ENCODE results near the gene HGF. TPM values are rescaled to one million over a fixed set of nuclear protein-coding genes. Genes with fewer than 3 reads are reported as not detected.

HGF gene
- total and polyA plus RNA-seq, 2 experiments from 2014 or later = 13.4 to 33.2 TPM

- Histone ChIP-seq H3K9me3 (ENCODE audit: low read depth) (no peaks in the 10 kb centered on the region), H3K4me1 (ENCODE audit: insufficient read depth) (no peaks in the 10 kb centered on the region), H3K9me2 (replicated peaks; ENCODE audit: insufficient read depth) (no peaks in the 10 kb centered on the region), H3K4me3 (no peak overlapping the region), H3K4me2 (no peak overlapping the region), H3K79me2 (peaks cover 6% of the 10 kb centered on the region), H3K27me3 (no peaks in the 10 kb centered on the region), H3K27ac (no peak overlapping the region), H4K20me1 (ENCODE audit: insufficient read depth, poor library complexity, severe bottlenecking) (no peaks in the 10 kb centered on the region), H3K36me3 (replicated peaks; ENCODE audit: insufficient read depth, low read depth) (no peaks in the 10 kb centered on the region), H2AFZ (no peak overlapping the region)
- 81% methylated on average over 1 of the region's 1 CpG for WGBS (ENCODE audit: low lambda C conversion rate, missing lambda C conversion rate)
- no peak for DNase-seq (ENCODE audit: low spot score)
- no peak for TF ChIP-seq EZH2phosphoT487 (IDR thresholded peaks at IDR 0.05; ENCODE audit: low read depth, severe bottlenecking, unreplicated experiment)
- no peak for TF ChIP-seq EZH2 (IDR thresholded peaks at IDR 0.05; ENCODE audit: borderline replicate concordance)
- no peak for TF ChIP-seq CTCF (IDR thresholded peaks at IDR 0.05; ENCODE audit: poor library complexity)
These were observed 8.8 kb downstream of the HGF start for GRCh38 chr7:81761031-81761430.

- WGBS (ENCODE audit: low lambda C conversion rate, missing lambda C conversion rate) = 88% methylated on average over 2 of the region's 2 CpGs
These were observed 14.7 kb downstream of the HGF start for GRCh38 chr7:81754918-81755696.

GRCh38 chr7:81753392-81753791, 16.5 kb downstream of the HGF start:
- Histone ChIP-seq H2AFZ (no peak overlapping the region), H3K9me3 (ENCODE audit: low read depth) (no peaks in the 10 kb centered on the region), H4K20me1 (ENCODE audit: insufficient read depth, poor library complexity, severe bottlenecking) (no peaks in the 10 kb centered on the region), H3K27ac (no peak overlapping the region), H3K9me2 (replicated peaks; ENCODE audit: insufficient read depth) (no peaks in the 10 kb centered on the region), H3K4me3 (no peak overlapping the region), H3K27me3 (no peaks in the 10 kb centered on the region), H3K4me2 (no peak overlapping the region), H3K79me2 (no peaks in the 10 kb centered on the region), H3K36me3 (replicated peaks; ENCODE audit: insufficient read depth, low read depth) (no peaks in the 10 kb centered on the region), H3K4me1 (ENCODE audit: insufficient read depth) (no peaks in the 10 kb centered on the region)
- DNase-seq (ENCODE audit: low spot score) = no peak
- WGBS (ENCODE audit: low lambda C conversion rate, missing lambda C conversion rate) = 97% methylated on average over 1 of the region's 1 CpG
- TF ChIP-seq EZH2 (IDR thresholded peaks at IDR 0.05; ENCODE audit: borderline replicate concordance) (no peak), CTCF (IDR thresholded peaks at IDR 0.05; ENCODE audit: poor library complexity) (no peak), EZH2phosphoT487 (IDR thresholded peaks at IDR 0.05; ENCODE audit: low read depth, severe bottlenecking, unreplicated experiment) (no peak)

More at GRCh38 chr7:81754918-81755696, 14.7 kb downstream of the HGF start:
- no peak overlapping the region for H2AFZ ChIP-seq
- no peak for DNase-seq (ENCODE audit: low spot score)
- no peaks in the 10 kb centered on the region for H3K9me2 ChIP-seq (replicated peaks; ENCODE audit: insufficient read depth)
- H3K4me3 ChIP-seq = no peak overlapping the region
- H3K4me2 ChIP-seq = no peak overlapping the region
- H3K27me3 ChIP-seq = no peaks in the 10 kb centered on the region
- H3K9me3 ChIP-seq (ENCODE audit: low read depth) = no peaks in the 10 kb centered on the region
- H3K79me2 ChIP-seq = no peaks in the 10 kb centered on the region
- no peaks in the 10 kb centered on the region for H3K36me3 ChIP-seq (replicated peaks; ENCODE audit: insufficient read depth, low read depth)
- no peaks in the 10 kb centered on the region for H3K4me1 ChIP-seq (ENCODE audit: insufficient read depth)
- TF ChIP-seq CTCF (IDR thresholded peaks at IDR 0.05; ENCODE audit: poor library complexity) (no peak), EZH2 (IDR thresholded peaks at IDR 0.05; ENCODE audit: borderline replicate concordance) (no peak), EZH2phosphoT487 (IDR thresholded peaks at IDR 0.05; ENCODE audit: low read depth, severe bottlenecking, unreplicated experiment) (no peak)
- no peak overlapping the region for H3K27ac ChIP-seq
- no peaks in the 10 kb centered on the region for H4K20me1 ChIP-seq (ENCODE audit: insufficient read depth, poor library complexity, severe bottlenecking)

All from hepatocyte (in vitro differentiated cells).